H1 (cell line): Measurements from ENCODE around the gene GTF2A1.

Experiments used
- CBX5 ChIP-seq: fragments of 300-800, 300-1000 bp; sonication (generic); IDR thresholded peaks from 2 replicates; pipeline ENCODE4 v1.7.1; 2016; ENCODE audit warnings: antibody characterized with exemption, low read length, low read depth
- CHD2 ChIP-seq: IDR thresholded peaks from 2 replicates; pipeline ENCODE4 v1.6.1; 2012; ENCODE audit warnings: low read length, improper control_type of control experiment
- CTCF ChIP-seq, 3 experiments: IDR thresholded peaks; 1 replicate in 2 of 3; 2 replicates in 1 of 3; pipeline versions ENCODE4 v1.5.1 to v1.6.1; 2011; ENCODE audit warnings: low read length in 3 of 3, mild to moderate bottlenecking in 3 of 3, inconsistent platforms in 2 of 3, low read depth in 1 of 3, moderate library complexity in 1 of 3; ENCODE audit not compliant: insufficient read depth in 1 of 3; ENCODE audit errors: control extremely low read depth in 1 of 3
- EZH2 ChIP-seq: fragments of 200-600 bp; sonication (generic); IDR thresholded peaks from 2 replicates; pipeline ENCODE4 v1.7.1; 2012; ENCODE audit warnings: low read depth, mild to moderate bottlenecking, moderate library complexity, low read length, inconsistent platforms; ENCODE audit not compliant: severe bottlenecking

- no peak for TF ChIP-seq CTCF (IDR thresholded peaks at IDR 0.05; ENCODE audit: control extremely low read depth in 1 of 3, insufficient read depth in 1 of 3, low read depth in 1 of 3, low read length in 3 of 3)
- TF ChIP-seq CHD2, result no peak
- TF ChIP-seq CBX5, result no peak
- no peak for TF ChIP-seq EZH2
Measured at GRCh38 chr14:81261176-81261575, 40.4 kb upstream of the GTF2A1 start.
